Epithelial cell of proximal tubule (primary cell): Measurements from ENCODE around the gene SUPT3H. TPM values are rescaled to one million over a fixed set of nuclear protein-coding genes. Genes with fewer than 3 reads are reported as not detected.
A peak's percentile ranks its signal among the peaks of the same experiment; 100 is the strongest.

Experiments used
- DNase-seq: peaks from one replicate; pipeline ENCODE4 v3.0.0-alpha.2; 2011; ENCODE audit warnings: low read depth
- H3K4me3 ChIP-seq: 2 replicates; pipeline ENCODE4 v1.5.1; 2011; ENCODE audit warnings: low read depth, mild to moderate bottlenecking, low read length
- total RNA-seq: library from RNA; depleted of rRNA; stranded (reverse); fragments of >200 nt; gene quantifications from 2 replicates; pipeline ENCODE4 v1.2.3, GENCODE V29; 2015
- TF ChIP-seq, protein P1 (sequence below): conservative IDR thresholded peaks from 2 replicates; pipeline ENCODE4 v1.5.1; 2012; ENCODE audit warnings: low read depth, mild to moderate bottlenecking, low read length

The SUPT3H gene
- total RNA-seq, 1 donor from 2014 or later: 11.5 TPM

DNA sequence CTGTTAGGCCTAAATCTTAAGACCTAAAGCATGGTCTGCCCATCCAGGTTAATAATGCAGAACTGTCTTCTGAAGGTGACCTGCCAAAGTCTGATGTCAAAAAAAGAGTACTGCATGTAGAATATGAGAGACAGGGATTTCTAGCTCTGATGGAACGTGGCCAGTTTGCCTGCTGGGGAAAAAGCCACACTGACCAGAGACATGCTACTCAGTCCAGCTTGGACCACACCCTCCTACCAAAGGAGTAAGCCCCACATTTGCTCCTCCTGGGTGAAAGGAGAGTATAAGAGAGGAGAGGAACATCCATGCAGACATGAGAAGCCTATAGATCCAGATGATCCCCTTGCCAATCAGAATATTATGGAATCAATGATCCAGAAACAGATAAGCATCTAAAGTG lies 279.5 kb downstream of the SUPT3H start:
- TF ChIP-seq, protein P1, sequence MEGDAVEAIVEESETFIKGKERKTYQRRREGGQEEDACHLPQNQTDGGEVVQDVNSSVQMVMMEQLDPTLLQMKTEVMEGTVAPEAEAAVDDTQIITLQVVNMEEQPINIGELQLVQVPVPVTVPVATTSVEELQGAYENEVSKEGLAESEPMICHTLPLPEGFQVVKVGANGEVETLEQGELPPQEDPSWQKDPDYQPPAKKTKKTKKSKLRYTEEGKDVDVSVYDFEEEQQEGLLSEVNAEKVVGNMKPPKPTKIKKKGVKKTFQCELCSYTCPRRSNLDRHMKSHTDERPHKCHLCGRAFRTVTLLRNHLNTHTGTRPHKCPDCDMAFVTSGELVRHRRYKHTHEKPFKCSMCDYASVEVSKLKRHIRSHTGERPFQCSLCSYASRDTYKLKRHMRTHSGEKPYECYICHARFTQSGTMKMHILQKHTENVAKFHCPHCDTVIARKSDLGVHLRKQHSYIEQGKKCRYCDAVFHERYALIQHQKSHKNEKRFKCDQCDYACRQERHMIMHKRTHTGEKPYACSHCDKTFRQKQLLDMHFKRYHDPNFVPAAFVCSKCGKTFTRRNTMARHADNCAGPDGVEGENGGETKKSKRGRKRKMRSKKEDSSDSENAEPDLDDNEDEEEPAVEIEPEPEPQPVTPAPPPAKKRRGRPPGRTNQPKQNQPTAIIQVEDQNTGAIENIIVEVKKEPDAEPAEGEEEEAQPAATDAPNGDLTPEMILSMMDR: no peak
- no peak overlapping the region for H3K4me3 ChIP-seq
- no peak for DNase-seq

DNA sequence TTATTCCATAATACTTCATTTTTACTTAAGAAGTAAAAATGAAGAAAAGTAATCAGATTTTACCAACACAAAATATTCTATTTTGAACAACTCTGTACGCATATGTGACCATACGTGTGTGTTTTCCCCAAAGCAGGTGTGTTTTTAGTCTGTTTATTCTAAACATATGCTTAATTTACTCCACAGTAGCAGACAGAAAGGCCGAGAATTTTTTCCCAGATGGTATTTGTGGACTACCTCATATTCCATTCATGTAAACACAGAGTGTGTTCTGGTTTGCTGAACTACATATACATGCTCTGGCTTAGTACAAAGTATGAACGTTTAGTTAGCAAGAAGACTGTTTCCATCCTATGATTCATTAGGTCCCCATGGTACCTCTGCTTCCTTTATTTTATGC lies 282.9 kb downstream of the SUPT3H start:
- DNase-seq: no peak
- no peak overlapping the region for H3K4me3 ChIP-seq
- TF ChIP-seq, protein P1: no peak

- no peak overlapping the region for H3K4me3 ChIP-seq
- no peak for DNase-seq
- TF ChIP-seq, protein P1: no peak
These were observed 285.6 kb downstream of the SUPT3H start for GRCh38 chr6:45092135-45092534.

- no peak overlapping the region for H3K4me3 ChIP-seq
- TF ChIP-seq, protein P1: peak; percentile 14
- DNase-seq: no peak
These were observed 291.2 kb downstream of the SUPT3H start for GRCh38 chr6:45086360-45087084.

DNA sequence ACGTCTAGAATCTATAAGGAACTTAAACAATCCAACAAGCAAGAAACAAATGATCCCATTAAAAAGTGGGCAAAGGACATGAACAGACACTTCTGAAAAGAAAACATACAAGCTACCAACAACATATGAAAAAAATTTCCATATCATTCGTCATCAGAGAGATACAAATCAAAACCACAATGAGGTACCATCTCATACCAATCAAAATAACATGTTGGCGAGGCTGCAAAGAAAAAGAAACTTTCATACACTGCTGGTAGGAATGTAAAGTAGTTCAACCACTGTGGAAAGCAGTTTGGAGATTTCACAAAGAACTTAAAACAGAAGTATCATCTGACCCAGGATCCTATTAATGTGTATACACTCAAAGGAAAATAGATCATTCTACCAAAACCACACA lies 293.5 kb downstream of the SUPT3H start:
- H3K4me3 ChIP-seq: no peak overlapping the region
- TF ChIP-seq, protein P1: no peak
- no peak for DNase-seq

- TF ChIP-seq, protein P1: no peak
- no peak overlapping the region for H3K4me3 ChIP-seq
- DNase-seq: no peak
These were observed 295.6 kb downstream of the SUPT3H start for GRCh38 chr6:45082091-45082490.

DNA sequence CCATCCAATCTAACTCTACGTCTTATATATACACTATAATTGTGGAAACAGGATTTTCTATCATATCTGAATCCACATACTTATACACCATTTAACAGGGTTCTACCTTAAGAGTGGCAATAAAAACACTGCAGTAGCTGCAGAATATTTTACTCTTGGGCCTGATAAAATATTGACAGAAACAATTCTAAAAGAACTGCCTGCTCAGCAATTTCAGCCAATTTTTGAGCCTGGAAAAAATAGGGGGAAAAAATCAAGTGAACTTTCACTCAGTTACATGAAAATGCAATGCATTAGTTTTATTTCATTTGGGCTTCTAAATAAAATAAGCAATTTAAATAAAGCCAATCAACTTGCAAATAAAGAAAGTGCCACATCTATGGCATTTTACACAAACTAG lies 296.1 kb downstream of the SUPT3H start:
- no peak for DNase-seq
- TF ChIP-seq, protein P1: no peak
- no peak overlapping the region for H3K4me3 ChIP-seq
